G401.6 (cell line): ENCODE data around the gene BRD9.
"Not testable (repeated sequence)": the region's sequence is repeated elsewhere in the genome, so short reads cannot be mapped to it uniquely, and the experiment has no call there.

Experiments
- FAIRE-seq: peaks from 2 replicates; lab custom pipeline; 2012; peaks lifted over from hg19 to GRCh38; lab: Jason Lieb, UNC

BRD9 gene

DNA sequence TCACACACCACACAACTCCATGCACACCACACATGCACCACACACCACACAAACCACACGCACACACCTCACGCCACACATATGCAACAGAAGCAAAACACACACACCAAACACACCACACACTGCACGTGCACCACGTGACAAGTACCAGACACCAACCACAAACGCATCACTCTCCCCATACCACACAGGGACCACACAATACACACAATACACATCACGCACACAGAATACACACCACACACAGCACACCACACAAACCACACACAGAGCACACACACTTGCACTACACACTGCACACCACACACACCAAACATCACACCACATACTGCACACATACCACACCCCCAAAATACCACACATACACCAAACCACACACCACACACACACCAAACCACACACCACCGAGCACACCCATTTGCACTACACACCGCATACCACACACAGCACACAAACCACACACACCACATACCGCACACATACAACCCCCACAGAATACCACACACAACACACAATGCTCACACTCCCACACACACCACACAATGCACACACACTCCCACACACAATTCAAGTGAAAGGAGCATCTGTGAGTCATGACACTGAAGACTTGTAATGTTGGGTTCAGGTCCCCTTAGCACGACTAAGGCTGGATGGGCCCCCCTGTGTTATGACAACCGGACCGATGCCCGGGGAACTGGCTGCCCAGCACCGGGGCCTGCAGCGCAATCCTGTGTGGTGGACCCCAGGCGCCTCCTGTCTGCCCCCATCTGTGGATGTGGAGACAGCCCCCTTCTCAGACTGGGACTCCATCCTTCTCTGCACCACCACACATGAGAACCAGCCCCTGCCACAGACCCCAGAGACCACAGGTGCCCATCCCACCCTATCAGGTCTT is 35.8 kb downstream of the BRD9 start:
- FAIRE-seq = no peak

DNA sequence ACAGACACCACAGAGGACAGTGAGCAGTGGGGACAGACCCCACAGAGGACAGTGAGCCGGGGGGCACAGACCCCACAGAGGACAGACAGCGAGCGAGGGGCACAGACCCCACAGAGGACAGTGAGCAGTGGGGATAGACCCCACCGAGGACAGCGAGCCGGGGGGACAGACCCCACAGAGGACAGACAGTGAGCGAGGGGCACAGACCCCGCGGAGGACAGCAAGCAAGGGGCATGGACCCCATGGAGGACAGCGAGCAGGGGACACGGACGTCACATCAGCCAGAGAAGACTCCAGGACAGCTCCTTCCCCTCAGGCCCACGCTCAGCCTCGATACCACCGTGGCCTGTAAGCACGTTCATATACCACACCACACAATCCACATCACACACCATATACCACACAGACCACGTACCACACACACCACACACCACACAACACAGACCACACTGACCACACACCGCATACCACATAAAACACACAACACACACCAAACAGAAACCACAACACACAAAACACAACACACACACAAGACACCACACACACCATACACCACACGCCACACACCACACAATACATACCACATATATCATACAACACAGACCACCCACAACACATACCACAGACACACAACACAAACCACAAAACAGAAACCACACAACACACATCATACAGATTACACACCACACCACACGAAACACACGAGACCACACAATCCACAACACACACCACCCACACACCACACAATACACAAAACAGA is 36.6 kb downstream of the BRD9 start:
- no peak for FAIRE-seq

DNA sequence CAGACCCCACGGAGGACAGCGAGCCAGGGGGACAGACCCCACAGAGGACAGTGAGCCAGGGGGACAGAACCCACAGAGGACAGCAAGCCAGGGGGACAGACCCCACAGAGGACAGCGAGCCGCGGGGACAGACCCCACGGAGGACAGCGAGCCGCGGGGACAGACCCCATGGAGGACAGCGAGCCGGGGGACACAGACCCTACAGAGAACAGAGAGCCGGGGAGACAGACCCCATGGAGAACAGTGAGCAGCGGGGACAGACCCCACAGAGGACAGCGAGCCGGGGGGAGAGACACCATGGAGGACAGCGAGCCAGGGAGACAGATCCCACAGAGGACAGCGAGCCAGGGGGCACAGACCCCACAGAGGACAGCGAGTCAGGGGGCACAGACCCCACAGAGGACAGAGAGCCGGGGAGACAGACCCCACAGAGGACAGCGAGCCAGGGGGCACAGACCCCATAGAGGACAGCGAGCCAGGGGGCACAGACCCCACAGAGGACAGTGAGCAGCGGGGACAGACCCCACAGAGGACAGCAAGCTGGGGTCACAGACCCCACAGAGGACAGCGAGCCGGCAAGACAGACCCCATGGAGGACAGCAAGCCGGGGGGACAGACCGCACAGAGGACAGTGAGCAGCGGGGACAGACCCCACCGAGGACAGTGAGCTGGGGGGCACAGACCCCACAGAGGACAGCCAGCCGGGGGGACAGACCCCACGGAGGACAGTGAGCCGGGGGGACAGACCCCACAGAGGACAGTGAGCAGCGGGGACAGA is 37.4 kb downstream of the BRD9 start:
- FAIRE-seq = no peak

DNA sequence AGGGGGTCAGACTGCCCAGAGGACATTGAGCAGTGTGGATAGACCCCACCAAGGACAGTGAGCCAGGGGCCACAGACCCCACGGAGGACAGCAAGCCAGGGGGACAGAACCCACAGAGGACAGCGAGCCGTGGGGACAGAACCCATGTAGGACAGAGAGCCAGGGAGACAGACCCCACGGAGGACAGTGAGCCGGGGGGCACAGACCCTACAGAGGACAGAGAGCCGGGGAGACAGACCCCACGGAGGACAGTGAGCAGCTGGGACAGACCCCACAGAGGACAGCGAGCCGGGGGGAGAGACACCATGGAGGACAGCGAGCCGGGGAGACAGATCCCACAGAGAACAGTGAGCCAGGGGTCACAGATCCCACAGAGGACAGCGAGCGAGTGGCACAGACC is 38.4 kb downstream of the BRD9 start:
- no peak for FAIRE-seq

DNA sequence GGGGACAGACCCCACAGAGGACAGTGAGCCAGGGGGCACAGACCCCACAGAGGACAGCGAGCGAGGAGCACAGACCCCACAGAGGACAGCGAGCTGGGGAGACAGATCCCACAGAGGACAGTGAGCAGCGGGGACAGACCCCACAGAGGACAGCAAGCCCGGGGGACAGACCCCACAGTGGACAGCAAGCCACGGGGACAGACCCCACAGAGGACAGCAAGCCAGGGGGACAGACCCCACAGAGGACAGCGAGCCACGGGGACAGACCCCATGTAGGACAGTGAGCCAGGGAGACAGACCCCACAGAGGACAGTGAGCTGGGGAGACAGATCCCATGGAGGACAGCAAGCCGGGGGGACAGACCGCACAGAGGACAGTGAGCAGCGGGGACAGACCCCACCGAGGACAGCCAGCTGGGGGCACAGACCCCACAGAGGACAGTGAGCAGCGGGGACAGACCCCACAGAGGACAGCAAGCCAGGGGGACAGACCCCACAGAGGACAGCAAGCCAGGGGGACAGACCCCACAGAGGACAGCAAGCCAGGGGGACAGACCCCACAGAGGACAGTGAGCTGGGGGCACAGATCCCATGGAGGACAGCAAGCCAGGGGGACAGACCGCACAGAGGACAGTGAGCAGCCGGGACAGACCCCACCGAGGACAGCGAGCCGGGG is 39.0 kb downstream of the BRD9 start:
- FAIRE-seq = not testable (repeated sequence)

DNA sequence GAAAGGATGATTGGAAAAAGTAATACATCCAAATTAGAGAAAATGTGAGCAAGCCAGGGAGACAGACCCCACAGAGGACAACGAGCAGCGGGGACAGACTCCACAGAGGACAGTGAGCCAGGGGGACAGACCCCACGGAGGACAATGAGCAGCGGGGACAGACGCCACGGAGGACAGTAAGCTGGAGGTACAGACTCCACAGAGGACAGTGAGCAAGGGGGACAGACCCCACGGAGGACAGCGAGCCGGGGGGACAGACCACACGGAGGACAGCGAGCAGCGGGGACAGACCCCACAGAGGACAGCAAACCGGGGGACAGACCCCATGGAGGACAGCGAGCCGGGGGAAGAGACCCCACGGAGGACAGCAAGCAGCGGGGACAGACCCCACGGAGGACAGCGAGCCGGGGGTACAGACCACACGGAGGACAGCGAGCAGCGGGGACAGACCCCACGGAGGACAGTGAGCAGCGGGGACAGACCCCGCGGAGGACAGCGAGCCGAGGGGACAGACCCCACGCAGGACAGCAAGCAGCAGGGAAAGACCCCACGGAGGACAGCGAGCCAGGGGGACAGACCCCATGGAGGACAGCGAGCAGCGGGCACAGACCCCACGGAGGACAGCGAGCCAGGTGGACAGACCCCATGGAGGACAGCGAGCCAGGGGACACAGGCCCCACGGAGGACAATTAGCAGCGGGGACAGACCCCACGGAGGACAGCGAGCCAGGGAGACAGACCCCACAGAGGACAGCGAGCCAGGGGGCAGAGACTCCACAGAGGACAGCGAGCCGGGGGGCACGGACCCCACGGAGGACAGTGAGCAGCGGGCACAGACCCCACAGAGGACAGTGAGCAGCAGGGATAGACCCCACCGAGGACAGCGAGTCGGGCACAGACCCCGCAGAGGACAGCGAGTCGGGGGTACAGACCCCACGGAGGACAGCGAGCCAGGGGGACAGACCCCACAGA is 39.9 kb downstream of the BRD9 start:
- no peak for FAIRE-seq

DNA sequence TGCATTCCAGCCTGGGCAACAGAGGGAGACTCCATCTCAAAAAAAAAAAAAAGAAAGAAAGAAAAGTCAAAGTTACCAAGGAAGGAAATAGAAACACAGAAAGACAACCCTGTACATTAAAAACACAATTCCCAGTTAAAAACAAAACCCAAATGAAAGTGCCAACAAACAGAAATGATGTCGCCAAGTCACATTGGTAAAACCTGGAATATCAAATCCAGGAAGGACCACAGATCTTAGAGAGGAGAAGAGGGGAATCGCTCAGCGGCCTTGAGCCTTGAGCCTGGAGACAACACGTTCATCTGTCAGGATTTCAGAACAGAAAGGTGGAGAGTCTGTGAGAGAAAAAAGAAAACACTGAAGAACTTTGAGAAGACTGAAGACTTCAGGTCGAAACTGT is 40.6 kb downstream of the BRD9 start:
- FAIRE-seq = no peak

DNA sequence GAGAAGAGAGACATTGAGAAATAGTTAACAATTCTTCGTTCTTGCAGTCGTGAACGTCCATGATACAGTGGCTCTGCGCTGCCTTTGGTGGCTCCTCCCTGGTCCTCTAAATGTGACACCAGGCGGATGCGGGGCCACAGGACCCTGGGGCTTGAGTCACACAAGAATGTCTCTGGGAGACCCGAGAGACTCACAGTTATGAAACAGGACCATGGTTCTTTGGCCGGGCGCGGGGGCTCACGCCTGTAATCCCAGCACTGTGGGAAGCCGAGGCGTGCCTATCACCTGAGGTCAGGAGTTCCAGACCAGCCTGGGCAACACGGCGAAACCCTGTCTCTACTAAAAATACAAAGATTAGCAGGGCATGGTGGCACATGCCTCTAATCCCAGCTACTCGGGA is 41.0 kb downstream of the BRD9 start:
- FAIRE-seq = no peak

DNA sequence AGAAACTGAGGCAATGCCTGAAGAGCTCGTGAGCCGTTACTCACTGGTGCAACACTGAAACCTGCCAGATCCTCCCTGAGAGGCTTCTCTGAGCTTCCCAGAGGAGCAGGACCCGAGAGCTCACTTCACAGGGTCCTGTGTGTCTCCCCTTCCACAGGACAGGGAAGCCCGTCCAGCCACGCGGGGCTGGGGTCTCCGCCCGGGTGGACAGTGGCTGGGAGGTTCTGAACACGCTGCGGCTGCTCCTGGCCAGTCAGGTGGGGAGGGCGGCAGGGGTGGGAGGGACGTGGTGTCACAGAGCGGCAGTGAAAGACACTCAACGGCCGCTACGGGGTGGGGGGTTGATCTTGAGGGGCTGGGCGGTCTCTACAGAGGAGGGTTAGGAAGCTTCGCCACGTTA is 41.5 kb downstream of the BRD9 start:
- FAIRE-seq = no peak

DNA sequence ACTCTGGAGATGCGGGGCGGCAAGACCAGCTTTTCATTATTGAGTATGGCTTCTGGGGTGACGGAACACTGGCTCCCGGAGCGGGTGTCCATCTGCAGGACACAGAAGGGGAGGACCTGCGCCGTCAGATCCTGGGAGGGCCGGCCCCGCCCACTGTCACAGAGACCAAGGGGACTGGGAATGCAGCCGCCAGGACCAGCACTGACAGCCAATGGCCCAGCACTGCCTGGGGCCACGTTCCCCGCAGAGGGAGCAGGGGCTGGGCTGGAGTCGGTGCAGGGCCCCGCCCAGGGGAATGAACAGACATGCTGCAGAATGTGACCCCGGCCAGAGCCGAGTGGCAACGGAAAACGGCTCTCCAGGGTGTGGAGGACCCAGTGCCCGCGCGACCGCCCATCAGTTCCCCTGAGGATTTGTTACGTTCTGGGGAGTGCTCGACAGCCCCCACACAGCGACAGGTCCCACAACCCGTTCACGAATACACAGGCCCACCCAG is 42.0 kb downstream of the BRD9 start, which contains the start of gene ZDHHC11:
ZDHHC11 (minus strand) TSS at position 476 of the 496 bp plus-strand sequence; CDS start at position 92, 384 bp downstream.
- no peak for FAIRE-seq

DNA sequence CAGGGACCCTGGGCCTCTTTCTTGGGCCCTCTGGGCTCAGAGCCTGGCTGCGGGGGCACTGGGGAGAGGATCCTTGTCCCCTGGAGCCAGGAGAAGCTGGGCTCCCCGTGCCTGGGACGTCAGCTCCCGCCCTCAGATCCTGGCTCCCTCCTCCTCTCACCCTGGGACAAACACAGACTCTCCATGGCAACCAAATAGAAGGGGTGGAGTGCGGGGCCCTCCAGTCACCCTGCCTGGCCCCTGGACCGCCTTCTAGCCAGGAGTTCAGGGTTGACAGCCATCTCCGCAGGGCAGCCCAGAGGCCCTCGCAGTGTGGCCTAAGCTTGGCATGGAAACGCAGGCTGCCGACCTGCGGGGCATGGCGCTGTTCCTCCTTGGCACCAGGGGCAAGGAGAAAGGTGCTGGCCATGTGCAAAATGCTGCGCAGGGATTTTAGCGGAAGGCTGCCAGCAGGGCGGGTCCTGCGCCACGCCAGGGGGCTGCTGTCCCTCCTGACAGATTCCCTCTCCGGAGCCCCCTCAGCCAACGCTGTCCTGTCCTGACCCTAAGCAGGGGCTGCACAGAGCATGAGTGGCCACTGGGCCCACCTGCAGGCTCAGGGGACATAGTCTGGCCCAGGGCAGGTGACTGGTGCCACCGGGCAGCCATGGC is 42.8 kb downstream of the BRD9 start:
- no peak for FAIRE-seq

DNA sequence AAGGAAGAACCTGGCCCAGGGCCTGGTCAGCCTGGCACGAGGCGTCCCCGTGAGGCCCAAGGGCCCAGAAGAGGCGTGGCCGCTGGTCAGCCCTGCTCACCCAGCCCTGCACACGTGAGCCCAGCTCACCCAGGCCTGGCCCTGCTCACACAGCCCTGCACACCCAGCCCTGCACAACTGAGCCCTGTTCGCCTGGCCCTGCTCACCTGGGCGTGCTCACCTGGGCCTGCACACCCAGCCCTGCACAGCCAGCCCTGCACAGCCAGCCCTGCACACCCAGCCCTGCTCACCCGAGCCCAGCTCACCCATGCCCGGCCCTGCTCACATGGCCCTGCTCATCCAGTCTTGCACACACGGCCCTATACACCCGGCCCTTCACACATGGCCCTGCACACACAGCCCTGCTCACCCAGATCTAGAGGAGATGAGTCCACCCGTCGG is 43.9 kb downstream of the BRD9 start:
- FAIRE-seq = no peak

DNA sequence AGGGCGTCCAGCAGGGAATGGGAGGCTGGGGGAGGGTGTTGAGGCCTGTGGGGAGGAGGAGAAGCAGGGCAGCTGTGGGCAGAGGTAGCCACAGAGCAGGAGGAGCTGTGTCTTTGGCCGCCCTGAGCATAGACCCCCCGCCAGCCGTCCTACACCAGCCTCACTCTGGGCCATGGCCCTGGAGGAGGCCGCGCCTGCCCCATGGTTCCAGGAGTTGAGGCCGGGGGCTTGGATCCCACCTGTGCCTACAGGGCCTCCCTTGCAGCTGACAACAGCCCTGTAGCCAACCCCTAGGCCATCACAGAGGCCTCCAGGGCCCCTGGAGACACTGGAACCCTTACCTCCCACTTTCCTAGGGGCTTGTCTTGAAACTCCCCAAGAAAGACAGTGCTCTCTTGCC is 44.9 kb downstream of the BRD9 start:
- FAIRE-seq = not testable (repeated sequence)

DNA sequence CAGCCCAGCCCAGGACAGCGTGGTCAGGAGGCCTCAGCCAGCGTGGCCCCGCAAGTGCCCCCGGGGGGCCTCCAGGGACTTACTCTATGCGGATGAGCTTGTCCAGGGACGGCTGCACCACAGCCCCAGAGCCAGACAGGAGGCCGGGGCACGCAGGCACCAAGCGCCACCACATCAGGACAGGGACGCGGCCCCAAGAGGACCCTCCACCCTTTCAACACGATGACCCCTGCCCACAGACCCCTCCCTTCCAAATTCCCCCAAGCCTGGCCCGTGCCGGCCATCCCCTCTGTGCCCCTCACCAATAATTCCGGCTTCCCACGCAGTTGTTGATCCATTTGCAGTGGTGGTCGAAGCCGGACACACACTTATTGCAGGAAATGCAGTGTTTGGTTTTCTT is 45.4 kb downstream of the BRD9 start:
- not testable (repeated sequence) for FAIRE-seq

DNA sequence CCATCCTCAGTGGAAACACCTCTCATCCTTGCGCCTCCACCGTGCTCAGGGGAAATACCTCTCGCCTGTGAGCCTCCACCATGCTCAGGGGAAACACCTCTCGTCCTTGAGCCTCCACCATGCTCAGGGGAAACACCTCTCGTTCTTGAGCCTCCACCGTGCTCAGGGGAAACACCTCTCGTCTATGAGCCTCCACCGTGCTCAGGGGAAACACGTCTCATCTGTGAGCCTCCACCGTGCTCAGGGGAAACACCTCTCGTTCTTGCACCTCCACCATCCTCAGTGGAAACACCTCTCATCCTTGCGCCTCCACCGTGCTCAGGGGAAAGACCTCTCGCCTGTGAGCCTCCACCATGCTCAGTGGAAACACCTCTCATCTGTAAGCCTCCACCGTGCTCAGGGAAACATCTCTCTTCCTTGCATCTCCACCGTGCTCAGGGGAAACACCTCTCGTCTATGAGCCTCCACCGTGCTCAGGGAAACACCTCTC is 46.0 kb downstream of the BRD9 start:
- not testable (repeated sequence) for FAIRE-seq

DNA sequence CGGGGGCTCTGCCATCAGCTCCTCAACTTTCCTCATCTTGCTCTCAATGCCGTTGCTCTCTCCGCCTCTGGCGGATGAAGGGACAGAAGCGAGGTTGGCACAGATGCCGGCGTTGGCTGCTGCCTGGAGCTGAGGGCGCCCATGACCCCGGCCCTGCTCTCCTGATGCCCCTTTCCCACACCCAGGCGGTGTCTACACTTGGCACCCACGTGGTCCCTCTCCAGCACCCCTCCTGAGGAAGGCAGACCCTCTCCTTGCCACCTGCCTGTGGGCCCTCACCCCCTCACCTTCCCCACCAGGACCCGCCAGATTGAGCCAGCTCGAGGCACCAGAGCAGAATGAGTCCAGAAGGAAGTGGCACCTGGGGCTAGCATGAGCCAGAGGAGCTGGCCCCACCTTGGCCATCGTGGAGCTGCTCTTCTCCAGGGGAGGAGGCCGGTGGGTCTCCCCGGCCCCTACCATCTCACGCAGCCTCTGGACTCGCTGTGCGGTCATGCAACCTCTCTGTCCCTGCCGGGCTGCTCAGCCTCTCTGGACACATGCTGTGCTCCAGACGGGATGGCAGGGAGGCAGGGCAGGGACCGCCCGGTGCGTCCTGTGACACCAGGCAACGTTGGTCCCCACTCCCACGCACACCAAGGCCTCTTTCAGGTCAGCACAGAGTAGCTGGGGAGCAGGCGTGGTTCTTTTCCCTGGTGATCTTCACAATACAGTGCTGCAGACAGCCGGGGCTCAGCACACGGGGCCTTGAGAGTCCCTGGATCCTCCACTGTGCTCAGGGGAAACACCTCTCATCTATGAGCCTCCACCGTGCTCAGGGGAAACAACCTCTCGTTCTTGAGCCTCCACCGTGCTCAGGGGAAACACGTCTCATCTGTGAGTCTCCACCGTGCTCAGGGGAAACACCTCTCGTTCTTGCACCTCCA is 46.7 kb downstream of the BRD9 start:
- not testable (repeated sequence) for FAIRE-seq

DNA sequence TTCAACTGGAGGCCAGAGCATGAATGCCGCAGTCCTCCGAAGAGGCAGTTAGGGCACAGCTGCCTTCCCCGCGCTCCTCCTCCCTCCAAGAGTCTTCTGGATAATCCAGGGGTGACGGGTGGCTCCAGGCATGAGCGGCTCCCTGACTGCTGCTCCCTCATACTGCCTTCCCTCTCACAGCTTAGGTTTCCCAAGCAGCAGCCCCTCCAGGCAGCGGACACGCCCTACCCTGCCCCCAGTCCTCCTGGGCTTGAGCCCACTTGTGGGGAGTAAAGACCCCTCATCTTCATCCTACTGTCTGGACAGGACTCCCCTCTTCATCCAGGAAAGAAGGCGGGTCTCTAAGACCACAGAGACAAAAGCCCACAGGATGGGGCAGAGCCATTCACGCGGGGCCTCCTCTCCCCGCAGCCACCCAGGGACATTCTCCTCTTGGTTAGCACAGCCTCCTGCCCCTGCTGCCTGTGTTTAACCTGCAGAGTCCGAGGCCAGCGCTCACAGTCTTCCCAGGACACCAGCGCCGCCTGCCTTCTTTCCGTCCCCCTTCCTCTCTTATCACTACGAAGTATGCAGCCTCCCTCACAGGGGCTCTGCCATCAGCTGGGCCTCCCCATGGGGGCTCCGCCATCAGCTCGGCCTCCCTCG is 47.4 kb downstream of the BRD9 start:
- FAIRE-seq = not testable (repeated sequence)

DNA sequence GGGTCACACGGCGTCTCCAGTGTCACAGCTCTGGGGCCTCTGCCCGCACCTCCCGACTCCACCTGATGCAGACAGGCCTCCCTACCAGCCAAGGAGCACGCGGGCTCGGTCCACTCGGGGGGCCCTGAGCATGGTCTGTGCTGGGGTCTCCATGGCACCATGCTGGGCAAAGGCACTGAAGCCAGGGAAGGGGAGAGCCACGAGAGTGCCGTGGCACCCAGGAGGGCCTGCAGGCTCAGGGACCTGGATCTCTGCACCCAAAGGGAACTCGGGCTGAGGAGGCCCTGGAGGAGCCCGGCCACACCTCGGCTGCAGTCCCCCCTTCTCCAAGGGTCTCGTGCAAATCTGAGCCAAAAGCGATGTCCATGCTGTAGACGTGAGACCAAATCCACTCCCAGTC is 48.2 kb downstream of the BRD9 start:
- not testable (repeated sequence) for FAIRE-seq
